HepG2 (cell line): ENCODE data around the gene KIF26B. TPM values are rescaled to one million over a fixed set of nuclear protein-coding genes. Genes with fewer than 3 reads are reported as not detected.

ENCODE experiments used
- ARID4A ChIP-seq: sonication (generic); formaldehyde crosslinking; IDR thresholded peaks from 2 replicates; pipeline ENCODE4 v1.5.0; 2020; ENCODE audit warnings: mild to moderate bottlenecking, missing genetic modification reagents, borderline replicate concordance
- ARID5B ChIP-seq: IDR thresholded peaks from 2 replicates; pipeline ENCODE4 v1.4.0; 2020; ENCODE audit warnings: mild to moderate bottlenecking, missing genetic modification reagents
- GATAD1 ChIP-seq: IDR thresholded peaks from 2 replicates; pipeline ENCODE4 v1.6.1; 2016; ENCODE audit warnings: missing genetic modification reagents, missing compliant biosample characterization
- IRF9 ChIP-seq: sonication (generic); formaldehyde crosslinking; IDR thresholded peaks from 2 replicates; pipeline ENCODE4 v1.8.0; 2022; ENCODE audit warnings: missing genetic modification reagents, mild to moderate bottlenecking, borderline replicate concordance
- ISX ChIP-seq: sonication (generic); formaldehyde crosslinking; conservative IDR thresholded peaks from 2 replicates; pipeline ENCODE4 v1.5.0; 2020; ENCODE audit warnings: missing genetic modification reagents
- MATR3 ChIP-seq: sonication (generic); formaldehyde crosslinking; IDR thresholded peaks from 2 replicates; pipeline ENCODE4 v1.4.0; 2020; ENCODE audit warnings: missing genetic modification reagents
- NFRKB ChIP-seq: fragments of 450-650 bp; IDR thresholded peaks from 2 replicates; pipeline ENCODE4 v1.6.1; 2017
- PRPF4 ChIP-seq: fragments of 200-400 bp; formaldehyde crosslinking; IDR thresholded peaks from 2 replicates; pipeline ENCODE4 v1.6.1; 2016; ENCODE audit warnings: low read length, low read depth; ENCODE audit not compliant: poor library complexity, severe bottlenecking
- RNF2 ChIP-seq: fragments of 450-650 bp; conservative IDR thresholded peaks from 2 replicates; pipeline ENCODE4 v1.6.1; 2016; ENCODE audit warnings: low read depth
- ZBTB44 ChIP-seq: sonication (generic); formaldehyde crosslinking; IDR thresholded peaks from 2 replicates; pipeline ENCODE4 v1.4.0; 2020; ENCODE audit warnings: missing genetic modification reagents
- ZFP1 ChIP-seq: IDR thresholded peaks from 2 replicates; pipeline ENCODE4 v1.6.1; 2016
- ZMYM3 ChIP-seq: sonication (generic); formaldehyde crosslinking; IDR thresholded peaks from 2 replicates; pipeline ENCODE4 v1.5.1; 2020; ENCODE audit warnings: mild to moderate bottlenecking, missing genetic modification reagents
- ZNF251 ChIP-seq: sonication (generic); formaldehyde crosslinking; IDR thresholded peaks from 2 replicates; pipeline ENCODE4 v1.9.0; 2021; ENCODE audit warnings: mild to moderate bottlenecking, missing genetic modification reagents
- ZNF292 ChIP-seq: sonication (generic); formaldehyde crosslinking; IDR thresholded peaks from 2 replicates; pipeline ENCODE4 v1.8.1; 2022; ENCODE audit warnings: mild to moderate bottlenecking, low read depth, missing genetic modification reagents, borderline replicate concordance
- polyA plus RNA-seq, 8 experiments: library from polyadenylated mRNA; depleted of rRNA in 3 of 8; stranded (reverse) in 7 of 8; unstranded in 1 of 8; fragments of >200 nt; fragmentation: Illumina TruSeq in 4 of 8; extraction: Trizol in 4 of 8; gene quantifications; 2 replicates each; pipeline versions ENCODE4 v1.2.1 to v1.2.3, GENCODE V29; 2011 to 2016; ENCODE audit warnings: low read depth in 4 of 8, missing spikeins in 1 of 8, mixed read lengths in 1 of 8; ENCODE audit not compliant: insufficient read depth in 1 of 8
- total RNA-seq, 5 experiments: library from RNA; depleted of rRNA; stranded (reverse); fragments of >200 nt; fragmentation: Illumina TruSeq; extraction: Trizol; gene quantifications; 2 replicates each; pipeline ENCODE4 v1.2.3, GENCODE V29; 2016; ENCODE audit warnings: low read depth in 1 of 5

The KIF26B gene
- total and polyA plus RNA-seq, 2 of the 13 experiments (the other 11 are each of a cell fraction or from before 2014, with no cell fraction given) = 0.08 to 0.09 TPM

GRCh38 chr1:245156041-245156735 is 1.4 kb downstream of the KIF26B start (continued):
- TF ChIP-seq ARID4A (CRISPR knock-in tag) (peak; percentile 17; the same call in 1 of the 2 replicates), ZMYM3 (CRISPR knock-in tag) (no peak), ZFP1 (CRISPR knock-in tag) (no peak), MATR3 (CRISPR knock-in tag) (no peak), IRF9 (CRISPR knock-in tag) (no peak), ARID5B (CRISPR knock-in tag) (peak; percentile 25; the same call in 1 of the 2 replicates), RNF2 (no peak), PRPF4 (no peak), ZBTB44 (CRISPR knock-in tag) (no peak), ZNF292 (no peak), GATAD1 (CRISPR knock-in tag) (no peak), ISX (CRISPR knock-in tag) (no peak), NFRKB (no peak), ZNF251 (CRISPR knock-in tag) (no peak)
